NCI-H146 treated with DMSO at 0.1 percent for 48 hours (cell line): ENCODE data around the gene DDX19B.
"Not testable (repeated sequence)": the region's sequence is repeated elsewhere in the genome, so short reads cannot be mapped to it uniquely, and the experiment has no call there.

Source experiments
- DNase-seq: peaks from one replicate; lab custom pipeline; 2025; ENCODE audit not compliant: unreplicated experiment; lab: John Stamatoyannopoulos, UW

The DDX19B gene

GRCh38 chr16:70287304-70287971 is 11.5 kb upstream of the DDX19B start:
- not testable (repeated sequence) for DNase-seq

GRCh38 chr16:70289229-70290094 is 9.5 kb upstream of the DDX19B start, which contains the start of gene AARS1:
AARS1 (minus strand) TSS chr16:70289506; CDS start chr16:70282763, 6,743 bp downstream.
- DNase-seq, result peak; percentile 92

- DNase-seq, result no peak
Observed at GRCh38 chr16:70290949-70291519, 8.0 kb upstream of the DDX19B start.

GRCh38 chr16:70292148-70292547 is 6.8 kb upstream of the DDX19B start:
- DNase-seq, result not testable (repeated sequence)

- no peak for DNase-seq
Observed at GRCh38 chr16:70294385-70295025, 4.5 kb upstream of the DDX19B start.

- DNase-seq, result no peak
Observed at GRCh38 chr16:70295634-70296033, 3.4 kb upstream of the DDX19B start.

GRCh38 chr16:70301121-70301520 is 2.1 kb downstream of the DDX19B start:
- no peak for DNase-seq

GRCh38 chr16:70302745-70303144 is 3.8 kb downstream of the DDX19B start:
- DNase-seq, result no peak

GRCh38 chr16:70304892-70305448 is 6.0 kb downstream of the DDX19B start:
- DNase-seq, result no peak

- DNase-seq, result no peak
Observed at GRCh38 chr16:70306880-70307279, 7.9 kb downstream of the DDX19B start.

GRCh38 chr16:70307726-70308125 is 8.7 kb downstream of the DDX19B start:
- not testable (repeated sequence) for DNase-seq

- no peak for DNase-seq
Observed at GRCh38 chr16:70320121-70320520, 21.1 kb downstream of the DDX19B start.

- no peak for DNase-seq
Observed at GRCh38 chr16:70324998-70325747, 26.2 kb downstream of the DDX19B start.

- DNase-seq, result no peak
Observed at GRCh38 chr16:70331091-70331490, 32.1 kb downstream of the DDX19B start.

GRCh38 chr16:70331588-70332358 is 32.8 kb downstream of the DDX19B start:
- DNase-seq, result no peak

GRCh38 chr16:70332728-70333127 is 33.7 kb downstream of the DDX19B start:
- not testable (repeated sequence) for DNase-seq

- DNase-seq, result no peak
Observed at GRCh38 chr16:70337814-70338213, 38.8 kb downstream of the DDX19B start.

- DNase-seq, result no peak
Observed at GRCh38 chr16:70341600-70341999, 42.6 kb downstream of the DDX19B start.

- DNase-seq, result no peak
Observed at GRCh38 chr16:70342016-70342415, 43.0 kb downstream of the DDX19B start.

GRCh38 chr16:70345840-70346239 is 46.9 kb downstream of the DDX19B start:
- DNase-seq, result no peak
